Prostate gland (tissue), 2 donors: ENCODE results near the gene PPP2R2B.

Experiments used
- CTCF ChIP-seq, 4 experiments: fragments of 200-600 bp in 2 of 4; fragments of 450-650 bp in 2 of 4; sonication (generic) in 2 of 4; IDR thresholded peaks; 1 replicate in 3 of 4; 2 replicates in 1 of 4; pipeline ENCODE4 v1.5.1; 2016 to 2019; ENCODE audit warnings: antibody characterized with exemption in 4 of 4, mild to moderate bottlenecking in 2 of 4, moderate library complexity in 2 of 4
- POLR2A ChIP-seq: fragments of 450-650 bp; IDR thresholded peaks from one replicate; pipeline ENCODE4 v1.6.1; 2016; ENCODE audit warnings: antibody characterized with exemption, mild to moderate bottlenecking

GRCh38 chr5:146919304-146919703 lies 40.7 kb upstream of the PPP2R2B start:
- TF ChIP-seq CTCF (IDR thresholded peaks at IDR 0.05) (no peak), POLR2A (no peak)
